GM19467 (cell line): ENCODE data around the gene MYCN.
"Not testable (repeated sequence)": the region's sequence is repeated elsewhere in the genome, so short reads cannot be mapped to it uniquely, and the experiment has no call there.

Experiments
- ATAC-seq: cut with Tn5 transposase; IDR thresholded peaks from one replicate; pipeline ENCODE4 v1.9.1; 2021; ENCODE audit warnings: mild to moderate bottlenecking, moderate library complexity; ENCODE audit not compliant: unreplicated experiment

Gene MYCN

GRCh38 chr2:15942711-15943345 is 2.5 kb downstream of the MYCN start:
- no peak for ATAC-seq

GRCh38 chr2:15943378-15944280 is 3.3 kb downstream of the MYCN start:
- ATAC-seq, result no peak

- ATAC-seq, result no peak
These were observed 4.1 kb downstream of the MYCN start for GRCh38 chr2:15944325-15945017.

GRCh38 chr2:15945909-15946705 is 5.8 kb downstream of the MYCN start:
- no peak for ATAC-seq

GRCh38 chr2:15946983-15947382 is 6.6 kb downstream of the MYCN start:
- no peak for ATAC-seq

- ATAC-seq, result no peak
These were observed 7.1 kb downstream of the MYCN start for GRCh38 chr2:15947431-15947830.

- no peak for ATAC-seq
These were observed 8.3 kb downstream of the MYCN start for GRCh38 chr2:15948704-15948957.

- ATAC-seq, result no peak
These were observed 8.8 kb downstream of the MYCN start for GRCh38 chr2:15949126-15949525.

- no peak for ATAC-seq
These were observed 9.2 kb downstream of the MYCN start for GRCh38 chr2:15949551-15949950.

GRCh38 chr2:15950088-15950952 is 10.0 kb downstream of the MYCN start:
- no peak for ATAC-seq

GRCh38 chr2:15951936-15952335 is 11.6 kb downstream of the MYCN start:
- not testable (repeated sequence) for ATAC-seq

- ATAC-seq, result no peak
These were observed 12.2 kb downstream of the MYCN start for GRCh38 chr2:15952451-15953146.

- ATAC-seq, result no peak
These were observed 12.8 kb downstream of the MYCN start for GRCh38 chr2:15953147-15953630.

- ATAC-seq, result no peak
These were observed 13.7 kb downstream of the MYCN start for GRCh38 chr2:15953891-15954680.

GRCh38 chr2:15954761-15955160 is 14.4 kb downstream of the MYCN start:
- ATAC-seq, result no peak

GRCh38 chr2:15955232-15955988 is 15.1 kb downstream of the MYCN start:
- no peak for ATAC-seq

GRCh38 chr2:15956230-15956629 is 15.9 kb downstream of the MYCN start:
- ATAC-seq, result no peak
